Measurements from ENCODE around the gene ATP13A2. TPM values are rescaled to one million over a fixed set of nuclear protein-coding genes. Genes with fewer than 3 reads are reported as not detected.

The ATP13A2 gene
- polyA plus RNA-seq, 1 donor (not counting 4 experiments of a cell fraction or from before 2014, with no cell fraction given), result 19.7 TPM

DNA sequence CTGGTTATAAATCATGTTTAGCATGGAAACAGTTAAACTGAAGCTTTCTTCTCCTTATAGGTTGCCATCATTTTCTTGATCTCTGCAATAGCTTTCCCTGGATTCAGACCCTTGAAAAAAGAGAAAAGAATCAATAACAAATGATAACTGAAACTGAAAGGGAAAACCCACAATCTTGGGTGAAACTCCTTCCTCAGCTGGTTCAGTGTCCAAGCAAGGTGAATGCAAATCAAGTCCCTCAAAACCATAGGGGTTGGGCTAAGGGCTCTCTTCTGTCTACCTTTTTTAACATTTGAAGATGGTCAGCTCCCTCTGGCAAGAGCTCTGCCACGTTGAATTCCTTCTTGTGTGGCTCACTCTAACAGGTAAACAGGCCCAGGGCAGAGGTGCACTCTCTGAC lies 7.1 kb upstream of the ATP13A2 start:
- no peak overlapping the region for H3K9ac ChIP-seq (ENCODE audit: control insufficient read depth, extremely low read depth, insufficient read depth, low read length)
- no peaks in the 10 kb centered on the region for H3K9me3 ChIP-seq (ENCODE audit: control insufficient read depth, low read depth, low read length)
- H3K27ac ChIP-seq (ENCODE audit: control insufficient read depth, insufficient read depth, low read length), result no peak overlapping the region
- no peaks in the 10 kb centered on the region for H3K27me3 ChIP-seq (ENCODE audit: control insufficient read depth, extremely low read depth, insufficient read depth, low read length)
- TF ChIP-seq EZH2 (IDR thresholded peaks at IDR 0.05; ENCODE audit: low read length) (no peak), CTCF (optimal IDR thresholded peaks at IDR 0.05 in 1 of 3, IDR thresholded peaks at IDR 0.05 in 1 of 3, conservative IDR thresholded peaks at IDR 0.05 in 1 of 3; ENCODE audit: extremely low read depth in 1 of 3, insufficient read depth in 2 of 3, low read length in 3 of 3) (no peak)
- peaks cover 27 to 41% of the 10 kb centered on the region in 2 experiments for H3K36me3 ChIP-seq (ENCODE audit: control insufficient read depth in 2 of 2, extremely low read depth in 1 of 2, insufficient read depth in 2 of 2, low read length in 2 of 2)
- no peak overlapping the region for H3K4me3 ChIP-seq (ENCODE audit: control insufficient read depth in 2 of 3, extremely low read depth in 1 of 3, insufficient read depth in 2 of 3, low read depth in 1 of 3, low read length in 3 of 3)
- dilution Hi-C loops (cut with MboI; ENCODE audit: extremely low pct_ligation_motif_present, low sequenced_read_pairs), result no loop called here
- no peaks in the 10 kb centered on the region for H4K20me1 ChIP-seq (ENCODE audit: control insufficient read depth, extremely low read depth, insufficient read depth, low read length)
- no peak for DNase-seq (ENCODE audit: low read depth, low spot score)
- no peaks in the 10 kb centered on the region for H3K9me1 ChIP-seq (ENCODE audit: control insufficient read depth, extremely low read depth, insufficient read depth, low read length)
- no peaks in the 10 kb centered on the region for H3K79me2 ChIP-seq (ENCODE audit: control insufficient read depth, insufficient read depth, low read length)
- peaks cover 7% of the 10 kb centered on the region for H3K4me1 ChIP-seq (ENCODE audit: control insufficient read depth, extremely low read depth, insufficient read depth, low read length)
- FAIRE-seq, result no peak
- no peak overlapping the region for H3K4me2 ChIP-seq (ENCODE audit: control insufficient read depth, extremely low read depth, insufficient read depth, low read depth, low read length)
- no peak overlapping the region for H2AFZ ChIP-seq (ENCODE audit: control insufficient read depth, low read length)

DNA sequence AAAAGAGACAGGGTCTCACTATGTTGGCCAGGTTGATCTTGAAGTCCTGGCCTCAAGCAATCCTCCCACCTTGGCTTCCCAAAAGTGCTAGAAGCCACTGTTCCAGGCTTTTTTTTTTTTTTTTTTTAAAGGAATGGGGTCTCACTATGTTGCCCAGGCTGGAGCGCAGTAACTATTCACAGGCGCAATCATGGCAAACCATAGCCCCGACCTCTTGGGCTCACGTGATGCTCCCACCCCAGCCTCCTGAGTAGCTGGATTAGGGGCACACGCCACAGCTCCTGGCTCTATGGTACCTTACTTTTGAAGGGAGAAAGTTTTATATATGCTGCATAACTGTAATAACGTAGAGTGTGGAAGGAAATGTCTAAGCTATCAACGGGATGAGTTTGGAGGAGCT lies 5.7 kb upstream of the ATP13A2 start:
- dilution Hi-C loops (cut with MboI; ENCODE audit: extremely low pct_ligation_motif_present, low sequenced_read_pairs), result no loop called here
- Histone ChIP-seq H3K9ac (ENCODE audit: control insufficient read depth, extremely low read depth, insufficient read depth, low read length) (no peak overlapping the region), H3K9me1 (ENCODE audit: control insufficient read depth, extremely low read depth, insufficient read depth, low read length) (peaks cover 2% of the 10 kb centered on the region), H3K79me2 (ENCODE audit: control insufficient read depth, insufficient read depth, low read length) (no peaks in the 10 kb centered on the region), H3K27me3 (ENCODE audit: control insufficient read depth, extremely low read depth, insufficient read depth, low read length) (no peaks in the 10 kb centered on the region), H3K27ac (ENCODE audit: control insufficient read depth, insufficient read depth, low read length) (no peak overlapping the region), H3K4me2 (ENCODE audit: control insufficient read depth, extremely low read depth, insufficient read depth, low read depth, low read length) (no peak overlapping the region), H3K9me3 (ENCODE audit: control insufficient read depth, low read depth, low read length) (no peaks in the 10 kb centered on the region), H2AFZ (ENCODE audit: control insufficient read depth, low read length) (no peak overlapping the region), H4K20me1 (ENCODE audit: control insufficient read depth, extremely low read depth, insufficient read depth, low read length) (no peaks in the 10 kb centered on the region), H3K4me3 (ENCODE audit: control insufficient read depth in 2 of 3, extremely low read depth in 1 of 3, insufficient read depth in 2 of 3, low read depth in 1 of 3, low read length in 3 of 3) (no peak overlapping the region), H3K4me1 (ENCODE audit: control insufficient read depth, extremely low read depth, insufficient read depth, low read length) (peaks cover 17% of the 10 kb centered on the region), H3K36me3 (ENCODE audit: control insufficient read depth in 2 of 2, extremely low read depth in 1 of 2, insufficient read depth in 2 of 2, low read length in 2 of 2) (peaks cover 19 to 28% of the 10 kb centered on the region in 2 experiments)
- no peak for TF ChIP-seq EZH2 (IDR thresholded peaks at IDR 0.05; ENCODE audit: low read length)
- DNase-seq (ENCODE audit: low read depth, low spot score) (no peak), FAIRE-seq (no peak)

DNA sequence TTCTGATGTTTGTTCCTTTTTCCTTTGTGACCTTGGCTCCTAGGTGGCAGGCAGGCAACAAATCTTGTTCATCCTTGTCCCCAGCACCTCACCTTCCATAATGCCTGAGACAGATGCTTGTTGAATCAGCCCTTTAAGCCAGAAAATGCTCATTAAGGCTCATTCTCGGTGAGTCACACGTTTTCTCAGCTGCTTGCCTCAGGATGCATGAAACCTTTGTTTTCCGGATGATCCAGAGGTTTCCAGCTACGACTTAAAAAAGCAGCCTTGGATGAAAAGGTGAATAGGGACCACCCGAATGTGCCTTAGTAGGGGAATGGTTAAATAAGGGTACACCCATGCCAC lies 4.6 kb upstream of the ATP13A2 start:
- dilution Hi-C loops (cut with MboI; ENCODE audit: extremely low pct_ligation_motif_present, low sequenced_read_pairs), result no loop called here
- DNase-seq (ENCODE audit: low read depth, low spot score) (no peak), FAIRE-seq (peak; percentile 98)
- TF ChIP-seq CTCF (optimal IDR thresholded peaks at IDR 0.05 in 1 of 3, IDR thresholded peaks at IDR 0.05 in 1 of 3, conservative IDR thresholded peaks at IDR 0.05 in 1 of 3; ENCODE audit: extremely low read depth in 1 of 3, insufficient read depth in 2 of 3, low read length in 3 of 3), result no peak
- TF ChIP-seq EZH2 (IDR thresholded peaks at IDR 0.05; ENCODE audit: low read length), result no peak
- H4K20me1 ChIP-seq (ENCODE audit: control insufficient read depth, extremely low read depth, insufficient read depth, low read length), result no peaks in the 10 kb centered on the region
- no peak overlapping the region for H3K4me2 ChIP-seq (ENCODE audit: control insufficient read depth, extremely low read depth, insufficient read depth, low read depth, low read length)
- no peak overlapping the region for H3K4me3 ChIP-seq (ENCODE audit: control insufficient read depth in 2 of 3, extremely low read depth in 1 of 3, insufficient read depth in 2 of 3, low read depth in 1 of 3, low read length in 3 of 3)
- H3K9me3 ChIP-seq (ENCODE audit: control insufficient read depth, low read depth, low read length), result no peaks in the 10 kb centered on the region
- H3K27me3 ChIP-seq (ENCODE audit: control insufficient read depth, extremely low read depth, insufficient read depth, low read length), result no peaks in the 10 kb centered on the region
- peaks cover 23% of the 10 kb centered on the region for H3K4me1 ChIP-seq (ENCODE audit: control insufficient read depth, extremely low read depth, insufficient read depth, low read length)
- no peak overlapping the region for H2AFZ ChIP-seq (ENCODE audit: control insufficient read depth, low read length)
- H3K27ac ChIP-seq (ENCODE audit: control insufficient read depth, insufficient read depth, low read length), result no peak overlapping the region
- peaks cover 11 to 20% of the 10 kb centered on the region in 2 experiments for H3K36me3 ChIP-seq (ENCODE audit: control insufficient read depth in 2 of 2, extremely low read depth in 1 of 2, insufficient read depth in 2 of 2, low read length in 2 of 2)
- no peak overlapping the region for H3K9ac ChIP-seq (ENCODE audit: control insufficient read depth, extremely low read depth, insufficient read depth, low read length)
- H3K79me2 ChIP-seq (ENCODE audit: control insufficient read depth, insufficient read depth, low read length), result no peaks in the 10 kb centered on the region
- H3K9me1 ChIP-seq (ENCODE audit: control insufficient read depth, extremely low read depth, insufficient read depth, low read length), result peaks cover 2% of the 10 kb centered on the region

Measured in keratinocyte (primary cell).